ENCODE measurements around the gene SLC25A25.
"Not testable (repeated sequence)": the region's sequence is repeated elsewhere in the genome, so short reads cannot be mapped to it uniquely, and the experiment has no call there.

The SLC25A25 gene

GRCh38 chr9:128123451-128124080 lies 55.5 kb downstream of the SLC25A25 start:
- no peak overlapping the region for H3K27ac ChIP-seq (ENCODE audit: low read depth, low read length)
- H3K36me3 ChIP-seq (ENCODE audit: control insufficient read depth, insufficient read depth, low read length): peaks cover 49% of the 10 kb centered on the region
- no peaks in the 10 kb centered on the region for H3K27me3 ChIP-seq (ENCODE audit: control insufficient read depth, insufficient read depth, low read length)
- 0 out of 2 replicates have a peak, but pooled peaks cover 2% of the 10 kb centered on the region for H3K4me1 ChIP-seq (ENCODE audit: control insufficient read depth, insufficient read depth, low read length)
- no peaks in the 10 kb centered on the region for H3K9me3 ChIP-seq (ENCODE audit: control insufficient read depth, insufficient read depth, low read depth, low read length)
- H3K9ac ChIP-seq (ENCODE audit: low read length): no peak overlapping the region
- H3K4me3 ChIP-seq (ENCODE audit: low read depth, low read length): no peak overlapping the region

DNA sequence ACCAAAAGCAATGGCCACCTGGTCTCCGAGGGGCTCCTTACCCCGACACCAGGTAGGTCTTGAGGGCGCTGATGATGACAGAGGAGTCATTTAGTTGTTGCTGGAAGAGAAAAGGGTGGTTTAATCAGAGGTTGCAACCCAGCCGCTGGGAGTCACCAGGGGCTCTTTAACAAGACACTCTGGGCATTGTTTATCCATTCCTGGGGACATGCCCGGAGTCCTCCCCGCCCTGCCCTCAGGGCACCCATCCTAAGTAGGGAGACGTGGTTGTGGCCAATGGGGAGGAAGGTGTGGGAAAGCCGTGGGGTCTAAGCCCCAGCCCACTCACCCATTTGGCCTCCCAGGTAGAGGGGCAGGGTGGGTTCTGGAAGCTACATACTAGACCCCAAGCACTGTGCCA lies 56.4 kb downstream of the SLC25A25 start:
- H3K27me3 ChIP-seq (ENCODE audit: control insufficient read depth, insufficient read depth, low read length): peaks cover 7% of the 10 kb centered on the region; the same call in 1 of the 2 replicates
- no peak overlapping the region for H3K4me3 ChIP-seq (ENCODE audit: low read depth, low read length)
- peaks cover 49% of the 10 kb centered on the region for H3K36me3 ChIP-seq (ENCODE audit: control insufficient read depth, insufficient read depth, low read length)
- no peak overlapping the region for H3K9ac ChIP-seq (ENCODE audit: low read length)
- H3K4me1 ChIP-seq (ENCODE audit: control insufficient read depth, insufficient read depth, low read length): peaks cover 5% of the 10 kb centered on the region
- H3K9me3 ChIP-seq (ENCODE audit: control insufficient read depth, insufficient read depth, low read depth, low read length): no peaks in the 10 kb centered on the region
- H3K27ac ChIP-seq (ENCODE audit: low read depth, low read length): no peak overlapping the region

- Histone ChIP-seq H3K27me3 (ENCODE audit: control insufficient read depth, insufficient read depth, low read length) (peaks cover 7% of the 10 kb centered on the region; the same call in 1 of the 2 replicates), H3K4me3 (ENCODE audit: low read depth, low read length) (no peak overlapping the region), H3K27ac (ENCODE audit: low read depth, low read length) (no peak overlapping the region), H3K9ac (ENCODE audit: low read length) (no peak overlapping the region), H3K9me3 (ENCODE audit: control insufficient read depth, insufficient read depth, low read depth, low read length) (no peaks in the 10 kb centered on the region), H3K36me3 (ENCODE audit: control insufficient read depth, insufficient read depth, low read length) (peaks cover 48% of the 10 kb centered on the region), H3K4me1 (ENCODE audit: control insufficient read depth, insufficient read depth, low read length) (peaks cover 5% of the 10 kb centered on the region)
Measured at GRCh38 chr9:128124873-128125579, 57.0 kb downstream of the SLC25A25 start.

- Histone ChIP-seq H3K36me3 (ENCODE audit: control insufficient read depth, insufficient read depth, low read length) (peaks cover 41% of the 10 kb centered on the region), H3K27me3 (ENCODE audit: control insufficient read depth, insufficient read depth, low read length) (peaks cover 7% of the 10 kb centered on the region; the same call in 1 of the 2 replicates), H3K4me1 (ENCODE audit: control insufficient read depth, insufficient read depth, low read length) (peaks cover 5% of the 10 kb centered on the region), H3K27ac (ENCODE audit: low read depth, low read length) (no peak overlapping the region), H3K4me3 (ENCODE audit: low read depth, low read length) (peak overlapping the region; percentile 28; the same call in 1 of the 2 replicates), H3K9me3 (ENCODE audit: control insufficient read depth, insufficient read depth, low read depth, low read length) (no peaks in the 10 kb centered on the region), H3K9ac (ENCODE audit: low read length) (no peak overlapping the region)
Measured at GRCh38 chr9:128125580-128126354, 57.7 kb downstream of the SLC25A25 start.

- Histone ChIP-seq H3K9me3 (ENCODE audit: control insufficient read depth, insufficient read depth, low read depth, low read length) (no peaks in the 10 kb centered on the region), H3K4me3 (ENCODE audit: low read depth, low read length) (peak within 1 kb of the TSS; percentile 81), H3K27me3 (ENCODE audit: control insufficient read depth, insufficient read depth, low read length) (peaks cover 13% of the 10 kb centered on the region; the same call in 1 of the 2 replicates), H3K4me1 (ENCODE audit: control insufficient read depth, insufficient read depth, low read length) (peaks cover 5% of the 10 kb centered on the region), H3K36me3 (ENCODE audit: control insufficient read depth, insufficient read depth, low read length) (peaks cover 23% of the 10 kb centered on the region), H3K9ac (ENCODE audit: low read length) (peak within 1 kb of the TSS; percentile 96), H3K27ac (ENCODE audit: low read depth, low read length) (peak within 1 kb of the TSS; percentile 98)
Measured at GRCh38 chr9:128127568-128127989, 59.5 kb downstream of the SLC25A25 start, which contains the start of gene PTGES2. Gene PTGES2, minus strand, starts transcription at chr9:128127729. Its CDS starts 12 bp downstream, at chr9:128127717.

DNA sequence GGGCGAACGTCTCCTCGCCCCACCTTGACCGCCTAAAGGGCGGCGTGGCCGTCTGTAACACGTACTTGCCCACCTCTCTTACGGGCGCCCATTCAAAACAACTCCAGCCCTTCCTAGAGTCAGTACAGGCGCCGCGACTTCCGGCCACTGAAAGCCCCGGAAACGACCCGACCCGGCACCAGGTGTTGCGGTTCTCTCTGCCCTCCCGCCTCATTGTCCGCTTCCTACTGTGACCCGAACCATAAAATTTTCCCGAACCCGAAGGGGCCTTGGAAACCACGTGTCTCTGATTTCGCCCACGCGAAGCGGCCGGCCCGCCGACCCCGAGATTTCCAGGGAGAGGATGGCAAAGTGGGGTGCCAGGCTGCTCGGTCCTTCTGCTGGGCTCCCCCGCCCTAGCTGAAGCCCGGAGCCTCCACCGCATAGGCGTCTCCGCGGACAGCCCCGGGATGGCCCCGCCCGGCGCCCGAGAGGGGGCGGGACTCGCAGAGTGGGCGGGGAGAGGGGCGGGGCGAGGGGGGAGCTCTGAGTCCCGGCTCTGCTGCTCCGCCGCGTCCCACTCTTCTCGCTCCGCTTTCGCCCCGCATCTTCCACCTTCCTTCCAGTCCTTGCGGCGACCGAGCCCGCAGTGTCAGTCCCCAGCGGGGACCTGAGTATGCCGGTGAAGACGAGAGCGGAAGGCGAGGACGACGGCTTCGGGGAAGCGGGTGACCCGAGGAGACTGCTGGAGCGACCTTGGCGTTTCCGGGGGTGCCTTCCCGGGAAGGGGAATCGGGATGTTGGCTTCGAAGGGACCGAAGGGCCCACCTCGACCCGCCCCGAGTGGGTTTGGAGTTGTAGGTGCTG lies 60.2 kb downstream of the SLC25A25 start:
- Histone ChIP-seq H3K9ac (ENCODE audit: low read length) (peak overlapping the region; percentile 96), H3K4me1 (ENCODE audit: control insufficient read depth, insufficient read depth, low read length) (peaks cover 5% of the 10 kb centered on the region), H3K9me3 (ENCODE audit: control insufficient read depth, insufficient read depth, low read depth, low read length) (no peaks in the 10 kb centered on the region), H3K27me3 (ENCODE audit: control insufficient read depth, insufficient read depth, low read length) (peaks cover 13% of the 10 kb centered on the region; the same call in 1 of the 2 replicates), H3K4me3 (ENCODE audit: low read depth, low read length) (peak overlapping the region; percentile 81), H3K36me3 (ENCODE audit: control insufficient read depth, insufficient read depth, low read length) (peaks cover 16% of the 10 kb centered on the region), H3K27ac (ENCODE audit: low read depth, low read length) (peak overlapping the region; percentile 98)

GRCh38 chr9:128128836-128129590 lies 61.0 kb downstream of the SLC25A25 start:
- H3K4me1 ChIP-seq (ENCODE audit: control insufficient read depth, insufficient read depth, low read length): peaks cover 5% of the 10 kb centered on the region
- H3K9me3 ChIP-seq (ENCODE audit: control insufficient read depth, insufficient read depth, low read depth, low read length): no peaks in the 10 kb centered on the region
- H3K36me3 ChIP-seq (ENCODE audit: control insufficient read depth, insufficient read depth, low read length): peaks cover 9% of the 10 kb centered on the region
- H3K9ac ChIP-seq (ENCODE audit: low read length): peak overlapping the region; percentile 56
- H3K27me3 ChIP-seq (ENCODE audit: control insufficient read depth, insufficient read depth, low read length): peaks cover 13% of the 10 kb centered on the region; the same call in 1 of the 2 replicates
- H3K4me3 ChIP-seq (ENCODE audit: low read depth, low read length): peak overlapping the region; percentile 81
- H3K27ac ChIP-seq (ENCODE audit: low read depth, low read length): no peak overlapping the region

GRCh38 chr9:128129976-128130590 lies 62.1 kb downstream of the SLC25A25 start:
- not testable (repeated sequence) for H3K9ac ChIP-seq (ENCODE audit: low read length); H3K36me3 ChIP-seq (ENCODE audit: control insufficient read depth, insufficient read depth, low read length); H3K4me3 ChIP-seq (ENCODE audit: low read depth, low read length); H3K27ac ChIP-seq (ENCODE audit: low read depth, low read length); H3K9me3 ChIP-seq (ENCODE audit: control insufficient read depth, insufficient read depth, low read depth, low read length); H3K4me1 ChIP-seq (ENCODE audit: control insufficient read depth, insufficient read depth, low read length)
- peaks cover 13% of the 10 kb centered on the region; the same call in 1 of the 2 replicates for H3K27me3 ChIP-seq (ENCODE audit: control insufficient read depth, insufficient read depth, low read length)

DNA sequence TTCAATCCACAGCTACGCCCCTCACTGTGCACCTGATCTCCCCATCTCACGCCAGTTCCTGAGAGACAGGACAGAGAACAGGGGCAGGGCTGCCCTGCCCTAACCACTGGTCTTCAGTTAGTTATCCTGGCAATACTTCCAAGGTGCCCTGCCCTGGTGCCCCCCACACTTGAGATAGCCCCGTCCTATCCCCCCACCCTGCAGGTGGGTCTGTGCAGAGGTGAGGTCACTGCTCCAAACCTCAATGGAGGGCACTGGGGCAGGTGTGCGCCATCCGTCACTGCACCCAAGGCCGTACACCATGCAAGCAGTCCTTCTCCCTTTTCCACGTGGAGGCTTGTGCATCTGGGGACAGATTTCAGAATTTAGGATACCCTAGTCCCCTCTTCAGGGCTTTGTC lies 62.6 kb downstream of the SLC25A25 start:
- H3K4me1 ChIP-seq (ENCODE audit: control insufficient read depth, insufficient read depth, low read length); H3K27ac ChIP-seq (ENCODE audit: low read depth, low read length); H3K9me3 ChIP-seq (ENCODE audit: control insufficient read depth, insufficient read depth, low read depth, low read length); H3K9ac ChIP-seq (ENCODE audit: low read length); H3K4me3 ChIP-seq (ENCODE audit: low read depth, low read length); H3K36me3 ChIP-seq (ENCODE audit: control insufficient read depth, insufficient read depth, low read length): not testable (repeated sequence)
- peaks cover 13% of the 10 kb centered on the region; the same call in 1 of the 2 replicates for H3K27me3 ChIP-seq (ENCODE audit: control insufficient read depth, insufficient read depth, low read length)

Measured in HUES6 (cell line).